ENCODE data around the gene LARGE1. TPM values are rescaled to one million over a fixed set of nuclear protein-coding genes. Genes with fewer than 3 reads are reported as not detected.

LARGE1 gene
- total RNA-seq, 1 experiment from 2014 or later: 5.2 TPM

DNA sequence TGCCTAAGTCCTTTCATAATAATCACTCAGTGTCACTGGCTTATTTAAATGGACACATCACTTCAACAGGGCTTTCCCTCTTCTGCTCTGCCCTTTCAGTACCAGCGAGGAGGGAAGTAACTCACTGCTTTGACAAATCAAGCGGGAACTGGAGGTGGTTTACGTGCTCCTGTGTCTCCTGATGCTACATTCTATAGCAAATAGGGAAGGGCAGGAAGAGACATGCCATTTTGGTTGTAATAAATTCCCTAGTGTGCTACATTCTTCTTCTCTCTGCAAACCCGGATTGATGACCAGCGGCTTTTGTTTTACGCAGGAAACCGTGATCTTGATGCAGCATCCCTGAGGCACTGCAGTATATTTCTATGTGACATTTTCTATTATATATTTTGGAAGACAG lies 491.0 kb downstream of the LARGE1 start:
- Mint-ChIP-seq H3K4me3 (ENCODE audit: unreplicated experiment) (no peak overlapping the region), H3K4me1 (ENCODE audit: insufficient read depth, unreplicated experiment) (no peaks in the 10 kb centered on the region), H3K27me3 (ENCODE audit: insufficient read depth, unreplicated experiment) (no peaks in the 10 kb centered on the region), H3K9me3 (ENCODE audit: unreplicated experiment) (no peaks in the 10 kb centered on the region), H3K27ac (ENCODE audit: low read depth, unreplicated experiment) (no peak overlapping the region), H3K36me3 (ENCODE audit: insufficient read depth, unreplicated experiment) (peaks cover 3% of the 10 kb centered on the region)
- ChIA-PET POLR2A (interaction anchor here (0.7 kb wide), 1 partner anchor 343 kb away, joined by 3 read pairs; no protein-coding TSS in a partner anchor), CTCF (interaction anchor here (0.9 kb wide), 1 partner anchor 8 kb away, joined by 4 read pairs; no protein-coding TSS in a partner anchor)
- no TSS peak for BruUV-seq (replicated peaks)
- intact Hi-C loops (cut with micrococcal nuclease): no loop called here
- no peak for TF ChIP-seq CTCF (IDR thresholded peaks at IDR 0.05; ENCODE audit: unreplicated experiment)
- no peak for DNase-seq (ENCODE audit: unreplicated experiment)

GRCh38 chr22:33427461-33427860 lies 492.8 kb downstream of the LARGE1 start:
- intact Hi-C loops (cut with micrococcal nuclease): no loop called here
- H3K4me3 Mint-ChIP-seq (ENCODE audit: unreplicated experiment): no peak overlapping the region
- BruUV-seq (replicated peaks): no TSS peak
- H3K27ac Mint-ChIP-seq (ENCODE audit: low read depth, unreplicated experiment): no peak overlapping the region
- H3K9me3 Mint-ChIP-seq (ENCODE audit: unreplicated experiment): no peaks in the 10 kb centered on the region
- no peaks in the 10 kb centered on the region for H3K36me3 Mint-ChIP-seq (ENCODE audit: insufficient read depth, unreplicated experiment)
- H3K4me1 Mint-ChIP-seq (ENCODE audit: insufficient read depth, unreplicated experiment): no peaks in the 10 kb centered on the region
- CTCF ChIA-PET: interaction anchor here (0.6 to 0.7 kb wide), 4 partner anchors 12 to 910 kb away, joined by 3 to 4 read pairs (median 4); no protein-coding TSS in a partner anchor
- no peaks in the 10 kb centered on the region for H3K27me3 Mint-ChIP-seq (ENCODE audit: insufficient read depth, unreplicated experiment)
- POLR2A ChIA-PET: interaction anchor here (1.4 kb wide), 1 partner anchor 11 kb away, joined by 4 read pairs; no protein-coding TSS in a partner anchor
- TF ChIP-seq CTCF (IDR thresholded peaks at IDR 0.05; ENCODE audit: unreplicated experiment): no peak
- no peak for DNase-seq (ENCODE audit: unreplicated experiment)

DNA sequence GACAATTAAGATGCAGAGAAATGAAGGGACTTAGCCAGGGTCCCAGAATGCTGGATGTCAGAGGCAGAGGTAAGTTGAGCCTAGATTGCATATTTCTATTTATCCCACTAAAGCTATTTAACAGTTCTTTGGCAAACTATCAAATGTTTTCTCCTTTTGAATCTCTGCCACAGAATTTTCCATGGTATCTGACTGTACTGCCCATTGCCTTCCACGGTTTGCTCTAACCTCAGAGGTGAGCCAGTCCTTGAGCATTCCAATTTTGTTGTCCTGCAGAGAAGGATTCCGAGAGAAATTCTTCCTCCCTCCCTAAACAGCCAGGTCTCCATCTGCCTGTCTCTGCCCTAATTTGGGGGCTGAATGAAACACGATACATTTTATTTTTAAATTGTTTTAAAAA lies 493.8 kb downstream of the LARGE1 start:
- Mint-ChIP-seq H3K36me3 (ENCODE audit: insufficient read depth, unreplicated experiment) (no peaks in the 10 kb centered on the region), H3K9me3 (ENCODE audit: unreplicated experiment) (no peaks in the 10 kb centered on the region), H3K4me1 (ENCODE audit: insufficient read depth, unreplicated experiment) (no peaks in the 10 kb centered on the region), H3K27ac (ENCODE audit: low read depth, unreplicated experiment) (no peak overlapping the region), H3K4me3 (ENCODE audit: unreplicated experiment) (no peak overlapping the region), H3K27me3 (ENCODE audit: insufficient read depth, unreplicated experiment) (no peaks in the 10 kb centered on the region)
- intact Hi-C loops (cut with micrococcal nuclease): no loop called here
- ChIA-PET POLR2A (interaction anchor here (1.4 kb wide), 1 partner anchor 12 kb away, joined by 4 read pairs; no protein-coding TSS in a partner anchor), CTCF (interaction anchor here (0.6 to 1.6 kb wide), 4 partner anchors 11 to 193 kb away, joined by 3 to 6 read pairs (median 4); no protein-coding TSS in a partner anchor)
- DNase-seq (ENCODE audit: unreplicated experiment): no peak
- TF ChIP-seq CTCF (IDR thresholded peaks at IDR 0.05; ENCODE audit: unreplicated experiment): no peak
- no TSS peak for BruUV-seq (replicated peaks)

DNA sequence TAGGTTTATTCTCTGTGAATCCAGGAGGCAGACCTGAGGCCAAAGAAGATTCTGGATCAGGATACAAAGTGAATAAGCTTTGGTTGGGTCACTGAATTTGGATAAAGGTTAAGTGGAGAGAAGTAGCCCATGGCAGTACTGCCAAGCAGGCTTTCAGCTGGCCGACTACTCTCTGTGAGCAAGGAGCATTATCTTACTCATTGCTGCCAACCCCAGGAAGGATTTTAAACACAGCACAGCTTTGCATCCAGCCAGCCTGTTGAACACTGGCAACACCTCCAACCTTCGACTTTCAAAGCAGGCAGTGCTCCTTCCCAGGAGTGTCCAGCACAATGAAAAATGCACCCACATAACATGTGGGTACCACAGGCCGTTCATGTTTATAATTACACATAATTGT lies 498.4 kb downstream of the LARGE1 start:
- no peaks in the 10 kb centered on the region for H3K4me1 Mint-ChIP-seq (ENCODE audit: insufficient read depth, unreplicated experiment)
- intact Hi-C loops (cut with micrococcal nuclease): no loop called here
- CTCF ChIA-PET: interaction anchor here (1.0 kb wide), 1 partner anchor 18 kb away, joined by 3 read pairs; no protein-coding TSS in a partner anchor
- no peaks in the 10 kb centered on the region for H3K36me3 Mint-ChIP-seq (ENCODE audit: insufficient read depth, unreplicated experiment)
- no peak overlapping the region for H3K27ac Mint-ChIP-seq (ENCODE audit: low read depth, unreplicated experiment)
- no peaks in the 10 kb centered on the region for H3K27me3 Mint-ChIP-seq (ENCODE audit: insufficient read depth, unreplicated experiment)
- BruUV-seq (replicated peaks): no TSS peak
- H3K9me3 Mint-ChIP-seq (ENCODE audit: unreplicated experiment): peaks cover 6% of the 10 kb centered on the region
- no peak for TF ChIP-seq CTCF (IDR thresholded peaks at IDR 0.05; ENCODE audit: unreplicated experiment)
- no peak overlapping the region for H3K4me3 Mint-ChIP-seq (ENCODE audit: unreplicated experiment)
- DNase-seq (ENCODE audit: unreplicated experiment): no peak
- POLR2A ChIA-PET: interaction anchor here (0.6 kb wide), 1 partner anchor 77 kb away, joined by 3 read pairs; no protein-coding TSS in a partner anchor

All from MCF 10A (cell line).